Ishikawa (cell line): ENCODE results near the gene FAM200C.

Experiments used
- CEBPB ChIP-seq: IDR thresholded peaks from 2 replicates; pipeline ENCODE4 v1.6.1; 2012
- CREB1 ChIP-seq: IDR thresholded peaks from 2 replicates; pipeline ENCODE4 v1.6.1; 2012; ENCODE audit warnings: low read depth
- EGR1 ChIP-seq: IDR thresholded peaks from 2 replicates; pipeline ENCODE4 v1.6.1; 2012
- EP300 ChIP-seq: IDR thresholded peaks from 2 replicates; pipeline ENCODE4 v1.6.1; 2012; ENCODE audit warnings: borderline replicate concordance
- FOXM1 ChIP-seq: IDR thresholded peaks from 2 replicates; pipeline ENCODE4 v1.6.1; 2012; ENCODE audit warnings: low read depth, borderline replicate concordance
- MAX ChIP-seq: IDR thresholded peaks from 2 replicates; pipeline ENCODE4 v1.6.1; 2012
- NFIC ChIP-seq: IDR thresholded peaks from 2 replicates; pipeline ENCODE4 v1.6.1; 2012
- RAD21 ChIP-seq: IDR thresholded peaks from 2 replicates; pipeline ENCODE4 v1.6.1; 2012; ENCODE audit warnings: low read depth
- REST ChIP-seq: IDR thresholded peaks from 2 replicates; pipeline ENCODE4 v1.6.1; 2012; ENCODE audit warnings: low read depth, mild to moderate bottlenecking
- TAF1 ChIP-seq: IDR thresholded peaks from 2 replicates; pipeline ENCODE4 v1.6.1; 2012; ENCODE audit warnings: low read depth, mild to moderate bottlenecking
- TCF12 ChIP-seq: IDR thresholded peaks from 2 replicates; pipeline ENCODE4 v1.6.1; 2012; ENCODE audit warnings: low read depth
- TEAD4 ChIP-seq: IDR thresholded peaks from 2 replicates; pipeline ENCODE4 v1.6.1; 2012
- USF1 ChIP-seq: IDR thresholded peaks from 2 replicates; pipeline ENCODE4 v1.6.1; 2012
- YY1 ChIP-seq: IDR thresholded peaks from 2 replicates; pipeline ENCODE4 v1.6.1; 2012; ENCODE audit warnings: low read depth
- ZBTB7A ChIP-seq: IDR thresholded peaks from 2 replicates; pipeline ENCODE4 v1.6.1; 2012; ENCODE audit warnings: low read depth

Gene FAM200C

GRCh38 chr5:160352308-160352707, 47.5 kb downstream of the FAM200C start:
- TF ChIP-seq TEAD4 (no peak), NFIC (no peak), MAX (no peak), TAF1 (no peak), TCF12 (no peak), EGR1 (no peak), CREB1 (no peak), RAD21 (no peak)

GRCh38 chr5:160349935-160350303, 49.9 kb downstream of the FAM200C start:
- TF ChIP-seq ZBTB7A (no peak), USF1 (no peak), TAF1 (no peak), NFIC (no peak)

GRCh38 chr5:160349249-160349934, 50.5 kb downstream of the FAM200C start:
- TF ChIP-seq EP300, result no peak
- TF ChIP-seq MAX, result no peak
- TF ChIP-seq CEBPB, result no peak
- no peak for TF ChIP-seq USF1
- no peak for TF ChIP-seq FOXM1
- TF ChIP-seq TCF12, result no peak
- TF ChIP-seq YY1, result no peak
- TF ChIP-seq TEAD4, result no peak

- TF ChIP-seq EGR1, result no peak
- TF ChIP-seq RAD21, result no peak
- no peak for TF ChIP-seq MAX
- TF ChIP-seq TEAD4, result no peak
- no peak for TF ChIP-seq TAF1
- no peak for TF ChIP-seq TCF12
- TF ChIP-seq ZBTB7A, result no peak
- no peak for TF ChIP-seq CEBPB
- no peak for TF ChIP-seq CREB1
- no peak for TF ChIP-seq YY1
- TF ChIP-seq EP300, result no peak
- no peak for TF ChIP-seq REST
- TF ChIP-seq FOXM1, result no peak
- no peak for TF ChIP-seq USF1
Observed at GRCh38 chr5:160348080-160348479, 51.8 kb downstream of the FAM200C start.

GRCh38 chr5:160347448-160347847, 52.4 kb downstream of the FAM200C start:
- TF ChIP-seq TCF12 (no peak), ZBTB7A (no peak), TEAD4 (no peak), YY1 (no peak), NFIC (no peak)
